ENCODE results near the gene TNFSF9.

Gene TNFSF9

GRCh38 chr19:6516018-6516658, 14.7 kb upstream of the TNFSF9 start:
- Histone ChIP-seq H3K36me3 (ENCODE audit: control insufficient read depth, insufficient read depth, low read length) (no peaks in the 10 kb centered on the region), H3K4me3 (ENCODE audit: low read length) (peak overlapping the region; percentile 93), H3K27ac (ENCODE audit: low read depth, low read length) (peak overlapping the region; percentile 40), H3K9ac (ENCODE audit: low read length) (peak overlapping the region; percentile 80), H3K27me3 (ENCODE audit: control insufficient read depth, insufficient read depth, low read length) (no peaks in the 10 kb centered on the region), H3K4me1 (ENCODE audit: control insufficient read depth, insufficient read depth, low read length) (no peaks in the 10 kb centered on the region)

DNA sequence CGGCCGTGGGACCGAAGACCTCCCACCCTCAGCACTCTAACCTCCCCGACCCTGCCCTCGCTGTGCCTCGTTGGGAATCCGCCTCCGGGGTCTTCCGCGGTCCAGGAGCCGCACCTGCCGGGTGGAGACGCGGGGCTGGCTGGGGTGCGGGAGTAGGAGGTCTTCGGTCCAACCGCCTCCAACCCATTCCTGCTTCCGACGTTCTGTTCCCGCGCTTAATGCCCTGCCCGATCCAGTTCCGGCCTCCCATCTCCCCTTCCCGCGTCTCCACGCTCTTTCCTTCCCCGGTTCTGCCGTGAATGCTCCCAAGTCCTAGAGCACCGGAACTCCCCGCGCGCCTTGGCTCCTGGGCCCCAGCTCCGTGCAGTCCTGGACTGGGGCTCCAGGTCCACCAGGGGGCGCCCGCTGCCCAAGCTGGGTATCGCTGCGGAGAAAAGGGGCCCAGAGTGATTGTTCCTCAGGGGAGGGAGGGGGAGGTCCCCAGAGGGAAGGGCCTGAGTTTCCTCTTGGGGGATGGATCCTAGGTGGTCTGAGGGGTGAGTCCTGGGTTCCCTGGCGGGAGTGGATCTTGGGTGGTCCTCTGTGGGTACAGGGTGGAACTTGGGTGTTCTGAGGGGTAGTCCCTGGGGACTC, 14.1 kb upstream of the TNFSF9 start:
- Histone ChIP-seq H3K27me3 (ENCODE audit: control insufficient read depth, insufficient read depth, low read length) (no peaks in the 10 kb centered on the region), H3K27ac (ENCODE audit: low read depth, low read length) (peak overlapping the region; percentile 40), H3K4me3 (ENCODE audit: low read length) (peak overlapping the region; percentile 93), H3K4me1 (ENCODE audit: control insufficient read depth, insufficient read depth, low read length) (no peaks in the 10 kb centered on the region), H3K36me3 (ENCODE audit: control insufficient read depth, insufficient read depth, low read length) (no peaks in the 10 kb centered on the region), H3K9ac (ENCODE audit: low read length) (peak overlapping the region; percentile 80)

DNA sequence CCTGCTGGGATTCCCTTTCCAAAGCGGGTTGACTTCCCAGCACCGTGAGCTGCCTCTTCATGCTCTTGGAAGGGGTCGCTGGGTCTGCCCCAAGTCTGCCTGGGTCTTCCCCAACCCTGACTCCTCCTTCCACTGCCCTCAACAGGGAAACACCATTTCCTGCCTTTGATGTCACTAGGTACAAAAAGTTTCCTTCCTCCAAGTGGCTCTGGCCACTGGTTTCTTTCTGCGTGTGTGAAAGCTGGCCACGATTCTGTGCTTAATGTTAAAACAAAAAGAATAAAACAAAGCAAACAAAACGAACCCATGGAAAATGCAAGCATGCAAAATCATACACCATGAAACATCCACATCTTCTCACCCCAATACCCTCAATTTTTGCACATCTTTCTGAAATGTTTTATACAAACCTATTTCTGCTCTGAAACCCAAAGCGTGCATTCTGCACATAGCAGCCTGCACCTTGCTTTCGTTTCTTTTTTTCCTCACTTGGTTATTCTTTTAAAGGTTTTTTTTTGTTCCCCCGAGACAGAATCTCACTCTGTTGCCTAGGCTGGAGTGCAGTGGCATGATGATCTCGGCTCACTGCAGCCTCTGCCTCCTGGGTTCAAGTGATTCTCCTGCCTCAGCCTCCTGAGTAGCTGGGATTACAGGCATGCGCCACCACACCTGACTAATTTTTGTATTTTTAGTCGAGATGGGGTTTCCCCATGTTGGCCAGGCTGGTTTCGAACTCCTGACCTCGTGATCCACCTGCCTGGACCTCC, 12.5 kb upstream of the TNFSF9 start:
- Histone ChIP-seq H3K4me1 (ENCODE audit: control insufficient read depth, insufficient read depth, low read length) (no peaks in the 10 kb centered on the region), H3K36me3 (ENCODE audit: control insufficient read depth, insufficient read depth, low read length) (no peaks in the 10 kb centered on the region), H3K9ac (ENCODE audit: low read length) (no peak overlapping the region), H3K27me3 (ENCODE audit: control insufficient read depth, insufficient read depth, low read length) (no peaks in the 10 kb centered on the region), H3K27ac (ENCODE audit: low read depth, low read length) (no peak overlapping the region), H3K4me3 (ENCODE audit: low read length) (no peak overlapping the region)

- Histone ChIP-seq H3K36me3 (ENCODE audit: control insufficient read depth, insufficient read depth, low read length) (no peaks in the 10 kb centered on the region), H3K9ac (ENCODE audit: low read length) (no peak overlapping the region), H3K4me3 (ENCODE audit: low read length) (no peak overlapping the region), H3K27me3 (ENCODE audit: control insufficient read depth, insufficient read depth, low read length) (no peaks in the 10 kb centered on the region), H3K27ac (ENCODE audit: low read depth, low read length) (no peak overlapping the region), H3K4me1 (ENCODE audit: control insufficient read depth, insufficient read depth, low read length) (no peaks in the 10 kb centered on the region)
Measured at GRCh38 chr19:6519289-6519688, 11.5 kb upstream of the TNFSF9 start.

DNA sequence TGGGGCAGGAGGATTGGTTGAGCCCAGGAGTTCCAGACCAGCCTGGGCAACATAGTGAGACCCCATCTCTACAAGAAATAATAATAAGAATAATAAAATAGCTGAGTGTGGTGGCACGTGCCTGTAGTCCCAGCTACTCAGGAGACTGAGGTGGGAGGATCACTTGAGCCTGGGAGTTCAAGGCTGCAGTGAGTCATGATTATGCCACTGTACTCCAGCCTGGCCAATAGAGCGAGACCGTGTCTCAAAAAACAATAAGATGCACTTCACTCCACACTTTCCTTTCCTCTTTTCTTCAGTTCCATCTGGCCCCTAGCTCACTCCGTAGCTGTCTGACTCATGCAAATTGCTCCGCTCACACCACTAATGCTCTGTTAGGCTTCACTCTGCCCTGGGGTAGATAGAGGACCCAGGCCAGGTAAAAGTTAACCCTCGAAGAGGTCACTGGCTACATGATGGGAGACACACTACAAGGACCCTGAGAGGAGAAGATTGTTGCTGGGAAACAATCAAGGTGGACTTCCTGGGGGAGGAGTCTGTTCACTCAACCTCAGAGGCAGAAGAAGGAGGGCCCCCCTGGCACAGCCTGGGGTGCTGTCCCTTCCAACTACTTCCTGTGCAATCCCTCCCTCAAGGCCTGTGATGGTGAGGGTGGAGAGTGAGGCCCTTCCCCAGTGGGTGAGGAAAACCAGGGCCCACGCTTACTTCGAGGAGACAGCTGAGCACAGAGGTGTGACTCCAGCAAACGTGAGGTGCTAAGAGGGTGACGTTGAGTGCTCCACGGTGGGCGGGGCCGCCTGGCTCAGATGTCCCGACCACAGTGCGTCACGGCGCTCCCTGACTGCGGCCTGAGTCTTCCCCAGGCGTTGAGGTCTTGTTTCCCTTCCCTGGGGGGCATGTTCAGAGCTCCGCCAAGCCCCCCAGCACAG, 8.8 kb upstream of the TNFSF9 start:
- no peak overlapping the region for H3K9ac ChIP-seq (ENCODE audit: low read length)
- no peak overlapping the region for H3K27ac ChIP-seq (ENCODE audit: low read depth, low read length)
- H3K4me1 ChIP-seq (ENCODE audit: control insufficient read depth, insufficient read depth, low read length): no peaks in the 10 kb centered on the region
- H3K36me3 ChIP-seq (ENCODE audit: control insufficient read depth, insufficient read depth, low read length): no peaks in the 10 kb centered on the region
- no peak overlapping the region for H3K4me3 ChIP-seq (ENCODE audit: low read length)
- H3K27me3 ChIP-seq (ENCODE audit: control insufficient read depth, insufficient read depth, low read length): no peaks in the 10 kb centered on the region

DNA sequence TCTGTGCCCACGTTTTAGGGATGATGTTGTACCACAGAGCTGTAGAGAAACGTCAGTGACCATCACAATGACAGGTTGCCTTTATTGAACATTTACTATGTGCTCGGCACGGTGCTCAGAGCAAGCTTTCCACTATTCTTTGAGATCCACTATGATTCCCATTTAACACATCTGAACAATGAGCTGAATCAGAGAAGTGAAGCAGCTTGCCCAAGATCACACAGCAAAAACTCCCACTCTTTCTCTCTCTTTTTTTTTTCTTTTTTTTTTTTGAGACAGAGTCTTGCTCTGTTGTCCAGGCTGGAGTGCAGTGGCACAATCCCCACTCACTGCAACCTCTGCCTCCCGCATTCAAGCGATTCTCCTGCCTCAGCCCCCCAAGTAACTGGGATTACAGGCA, 8.1 kb upstream of the TNFSF9 start:
- Histone ChIP-seq H3K4me3 (ENCODE audit: low read length) (no peak overlapping the region), H3K27ac (ENCODE audit: low read depth, low read length) (no peak overlapping the region), H3K4me1 (ENCODE audit: control insufficient read depth, insufficient read depth, low read length) (no peaks in the 10 kb centered on the region), H3K9ac (ENCODE audit: low read length) (no peak overlapping the region), H3K36me3 (ENCODE audit: control insufficient read depth, insufficient read depth, low read length) (no peaks in the 10 kb centered on the region), H3K27me3 (ENCODE audit: control insufficient read depth, insufficient read depth, low read length) (no peaks in the 10 kb centered on the region)

- Histone ChIP-seq H3K27me3 (ENCODE audit: control insufficient read depth, insufficient read depth, low read length) (no peaks in the 10 kb centered on the region), H3K36me3 (ENCODE audit: control insufficient read depth, insufficient read depth, low read length) (no peaks in the 10 kb centered on the region), H3K4me1 (ENCODE audit: control insufficient read depth, insufficient read depth, low read length) (no peaks in the 10 kb centered on the region), H3K9ac (ENCODE audit: low read length) (no peak overlapping the region), H3K4me3 (ENCODE audit: low read length) (no peak overlapping the region), H3K27ac (ENCODE audit: low read depth, low read length) (no peak overlapping the region)
Measured at GRCh38 chr19:6524311-6524710, 6.5 kb upstream of the TNFSF9 start.

- H3K4me3 ChIP-seq (ENCODE audit: low read length): no peak overlapping the region
- peaks cover 14% of the 10 kb centered on the region for H3K27me3 ChIP-seq (ENCODE audit: control insufficient read depth, insufficient read depth, low read length)
- no peaks in the 10 kb centered on the region for H3K36me3 ChIP-seq (ENCODE audit: control insufficient read depth, insufficient read depth, low read length)
- H3K4me1 ChIP-seq (ENCODE audit: control insufficient read depth, insufficient read depth, low read length): peaks cover 4% of the 10 kb centered on the region
- H3K9ac ChIP-seq (ENCODE audit: low read length): no peak overlapping the region
- H3K27ac ChIP-seq (ENCODE audit: low read depth, low read length): no peak overlapping the region
Measured at GRCh38 chr19:6527893-6528543, 2.8 kb upstream of the TNFSF9 start.

GRCh38 chr19:6528544-6529121, 2.2 kb upstream of the TNFSF9 start:
- Histone ChIP-seq H3K4me1 (ENCODE audit: control insufficient read depth, insufficient read depth, low read length) (peaks cover 4% of the 10 kb centered on the region), H3K27ac (ENCODE audit: low read depth, low read length) (no peak overlapping the region), H3K36me3 (ENCODE audit: control insufficient read depth, insufficient read depth, low read length) (no peaks in the 10 kb centered on the region), H3K4me3 (ENCODE audit: low read length) (no peak overlapping the region), H3K27me3 (ENCODE audit: control insufficient read depth, insufficient read depth, low read length) (peaks cover 14% of the 10 kb centered on the region), H3K9ac (ENCODE audit: low read length) (no peak overlapping the region)

- Histone ChIP-seq H3K4me3 (ENCODE audit: low read length) (no peak overlapping the region), H3K36me3 (ENCODE audit: control insufficient read depth, insufficient read depth, low read length) (no peaks in the 10 kb centered on the region), H3K9ac (ENCODE audit: low read length) (no peak overlapping the region), H3K27ac (ENCODE audit: low read depth, low read length) (no peak overlapping the region), H3K4me1 (ENCODE audit: control insufficient read depth, insufficient read depth, low read length) (peaks cover 4% of the 10 kb centered on the region), H3K27me3 (ENCODE audit: control insufficient read depth, insufficient read depth, low read length) (peaks cover 16% of the 10 kb centered on the region)
Measured at GRCh38 chr19:6529351-6529750, 1.5 kb upstream of the TNFSF9 start.

DNA sequence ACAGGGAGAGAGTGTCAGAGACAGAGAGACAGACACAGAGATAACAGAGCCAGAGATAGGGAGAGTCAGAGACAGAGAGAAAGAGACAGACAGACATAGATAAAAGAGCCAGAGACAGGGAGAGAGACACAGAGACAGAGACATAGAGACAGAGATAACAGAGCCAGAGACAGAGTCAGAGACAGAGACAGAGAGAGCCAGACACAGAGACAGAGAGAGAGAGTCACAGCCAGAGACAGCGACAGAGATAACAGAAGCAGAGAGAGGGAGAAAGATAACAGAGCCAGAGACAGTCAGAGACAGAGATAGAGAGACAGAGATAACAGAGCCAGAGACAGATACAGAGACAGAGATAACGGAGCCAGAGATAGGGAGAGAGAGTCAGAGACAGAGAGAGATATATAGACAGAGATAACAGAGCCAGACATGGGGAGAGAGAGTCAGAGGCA, 865 bp upstream of the TNFSF9 start:
- Histone ChIP-seq H3K27ac (ENCODE audit: low read depth, low read length) (no peak overlapping the region), H3K4me1 (ENCODE audit: control insufficient read depth, insufficient read depth, low read length) (peaks cover 4% of the 10 kb centered on the region), H3K36me3 (ENCODE audit: control insufficient read depth, insufficient read depth, low read length) (no peaks in the 10 kb centered on the region), H3K4me3 (ENCODE audit: low read length) (peak overlapping the region; percentile 73), H3K9ac (ENCODE audit: low read length) (no peak overlapping the region), H3K27me3 (ENCODE audit: control insufficient read depth, insufficient read depth, low read length) (peaks cover 16% of the 10 kb centered on the region)

All from rectal smooth muscle tissue (tissue), 1 donor.